HG02642 (cell line): ENCODE measurements around the gene PRDX3.
A peak's percentile ranks its signal among the peaks of the same experiment; 100 is the strongest.
"Not testable (repeated sequence)": the region's sequence is repeated elsewhere in the genome, so short reads cannot be mapped to it uniquely, and the experiment has no call there.

ENCODE experiments used
- ATAC-seq: cut with Tn5 transposase; IDR thresholded peaks from one replicate; pipeline ENCODE4 v1.9.1; 2021; ENCODE audit warnings: mild to moderate bottlenecking; ENCODE audit not compliant: unreplicated experiment, poor library complexity

The PRDX3 gene

GRCh38 chr10:119207366-119207666 lies 28.7 kb upstream of the PRDX3 start, which contains the start of gene GRK5:
Gene GRK5 (plus strand): TSS chr10:119207571. CDS start chr10:119207918, 347 bp downstream.
- ATAC-seq: peak; percentile 80

GRCh38 chr10:119206603-119207365 lies 28.2 kb upstream of the PRDX3 start:
- peak; percentile 58 for ATAC-seq

- ATAC-seq: peak; percentile 23
These were observed 27.4 kb upstream of the PRDX3 start for GRCh38 chr10:119205894-119206602.

GRCh38 chr10:119203006-119203405 lies 24.4 kb upstream of the PRDX3 start:
- no peak for ATAC-seq

- ATAC-seq: no peak
These were observed 22.6 kb upstream of the PRDX3 start for GRCh38 chr10:119201233-119201632.

GRCh38 chr10:119199231-119199992 lies 20.8 kb upstream of the PRDX3 start:
- ATAC-seq: no peak

- ATAC-seq: no peak
These were observed 19.8 kb upstream of the PRDX3 start for GRCh38 chr10:119198438-119198837.

- ATAC-seq: no peak
These were observed 19.3 kb upstream of the PRDX3 start for GRCh38 chr10:119197921-119198320.

GRCh38 chr10:119191881-119192280 lies 13.3 kb upstream of the PRDX3 start:
- ATAC-seq: no peak

- ATAC-seq: no peak
These were observed 12.6 kb upstream of the PRDX3 start for GRCh38 chr10:119190954-119191785.

GRCh38 chr10:119190353-119190752 lies 11.7 kb upstream of the PRDX3 start:
- no peak for ATAC-seq

GRCh38 chr10:119189811-119190282 lies 11.2 kb upstream of the PRDX3 start:
- ATAC-seq: peak; percentile 44

- no peak for ATAC-seq
These were observed 5.2 kb upstream of the PRDX3 start for GRCh38 chr10:119183664-119184412.

GRCh38 chr10:119180850-119181400 lies 2.3 kb upstream of the PRDX3 start:
- ATAC-seq: not testable (repeated sequence)

- ATAC-seq: peak; percentile 2
These were observed 772 bp downstream of the PRDX3 start for GRCh38 chr10:119177708-119178371.

GRCh38 chr10:119176166-119176565 lies 2.4 kb downstream of the PRDX3 start:
- ATAC-seq: no peak

- ATAC-seq: no peak
These were observed 4.5 kb downstream of the PRDX3 start for GRCh38 chr10:119174109-119174508.

GRCh38 chr10:119167041-119167440 lies 11.6 kb downstream of the PRDX3 start:
- no peak for ATAC-seq

- ATAC-seq: no peak
These were observed 12.0 kb downstream of the PRDX3 start for GRCh38 chr10:119166564-119166963.
